H1 (cell line): ENCODE data around the gene CPPED1. TPM values are rescaled to one million over a fixed set of nuclear protein-coding genes. Genes with fewer than 3 reads are reported as not detected.

ENCODE experiments used
- CTCF ChIA-PET: fragments of 300-600 bp; sonication (Branson Sonifier 250); formaldehyde crosslinking; loops from one replicate; lab custom pipeline; 2021; ENCODE audit not compliant: partially characterized antibody; lab: Charles Lee
- POLR2A ChIA-PET: fragments of 300-600 bp; sonication (Branson Sonifier 250); formaldehyde crosslinking; loops from one replicate; lab custom pipeline; 2021; ENCODE audit warnings: inconsistent platforms; ENCODE audit not compliant: partially characterized antibody; lab: Charles Lee
- DNase-seq, 2 experiments: peaks; one replicate each; pipeline versions ENCODE4 v3.0.0 to v3.0.0-alpha.2; 2010 to 2022; ENCODE audit warnings: low spot score in 2 of 2, low read depth in 1 of 2, mixed read lengths in 1 of 2
- FAIRE-seq: peaks from 2 replicates; lab custom pipeline; 2011; peaks lifted over from hg19 to GRCh38; lab: Jason Lieb, UNC
- H2AFZ ChIP-seq: 2 replicates; pipeline ENCODE4 v1.8.1; 2012; ENCODE audit warnings: low read length, inconsistent platforms
- H2AK5ac ChIP-seq: 2 replicates; pipeline ENCODE4 v1.6.1; 2013; ENCODE audit warnings: low read depth, low read length
- H2BK120ac ChIP-seq: replicated peaks from 2 replicates; pipeline ENCODE3; 2013; ENCODE audit warnings: low read depth, low read length, inconsistent platforms
- H2BK12ac ChIP-seq: 2 replicates; pipeline ENCODE4 v1.6.1; 2013; ENCODE audit warnings: low read depth, low read length
- H2BK15ac ChIP-seq: 2 replicates; pipeline ENCODE4 v1.6.1; 2013; ENCODE audit warnings: low read length
- H2BK20ac ChIP-seq: 2 replicates; pipeline ENCODE4 v1.6.1; 2013; ENCODE audit warnings: low read length
- H2BK5ac ChIP-seq: 2 replicates; pipeline ENCODE4 v1.6.1; 2013; ENCODE audit warnings: low read depth, low read length
- H3K14ac ChIP-seq: 2 replicates; pipeline ENCODE4 v1.6.1; 2013; ENCODE audit warnings: inconsistent platforms; ENCODE audit not compliant: insufficient read length
- H3K18ac ChIP-seq: 2 replicates; pipeline ENCODE4 v1.6.1; 2013; ENCODE audit warnings: low read length; ENCODE audit errors: extremely low read depth
- H3K23ac ChIP-seq: 2 replicates; pipeline ENCODE4 v1.6.1; 2013; ENCODE audit warnings: inconsistent platforms; ENCODE audit not compliant: insufficient read length
- H3K23me2 ChIP-seq: 2 replicates; pipeline ENCODE4 v1.6.1; 2013; ENCODE audit warnings: low read depth, low read length
- H3K27ac ChIP-seq: 2 replicates; pipeline ENCODE4 v1.6.1; 2011; ENCODE audit warnings: low read depth, low read length, inconsistent platforms
- H3K27me3 ChIP-seq, 4 experiments: replicated peaks in 1 of 4; 1 replicate in 1 of 4; 2 replicates in 3 of 4; pipeline versions ENCODE4 v1.6.1 to v1.8.1; 2011 to 2013; ENCODE audit warnings: low read length in 3 of 4, mild to moderate bottlenecking in 3 of 4, inconsistent platforms in 2 of 4, mixed read lengths in 2 of 4, moderate library complexity in 1 of 4; ENCODE audit not compliant: control insufficient read depth in 3 of 4, insufficient read depth in 3 of 4; ENCODE audit errors: extremely low read depth in 1 of 4
- H3K36me3 ChIP-seq, 4 experiments: 2 replicates each; pipeline versions ENCODE4 v1.6.1 to v1.8.1; 2011 to 2013; ENCODE audit warnings: mild to moderate bottlenecking in 4 of 4, low read length in 3 of 4, moderate library complexity in 2 of 4, control low read depth in 1 of 4, inconsistent platforms in 1 of 4; ENCODE audit not compliant: insufficient read depth in 4 of 4, control insufficient read depth in 2 of 4
- H3K4ac ChIP-seq: replicated peaks from 2 replicates; pipeline ENCODE3; 2013; ENCODE audit warnings: low read length, low read depth, mixed read lengths, inconsistent platforms; ENCODE audit not compliant: insufficient read length
- H3K4me1 ChIP-seq, 4 experiments: replicated peaks in 1 of 4; 1 replicate in 1 of 4; 2 replicates in 3 of 4; pipeline versions ENCODE4 v1.6.1 to v1.8.1; 2011 to 2013; ENCODE audit warnings: low read length in 3 of 4, inconsistent platforms in 2 of 4, mixed read lengths in 1 of 4; ENCODE audit not compliant: insufficient read depth in 4 of 4, control insufficient read depth in 3 of 4
- H3K4me2 ChIP-seq, 2 experiments: 2 replicates each; pipeline versions ENCODE4 v1.6.1 to v1.8.1; 2011 to 2013; ENCODE audit warnings: low read depth in 2 of 2, low read length in 2 of 2, control low read depth in 1 of 2, inconsistent platforms in 1 of 2, mild to moderate bottlenecking in 1 of 2; ENCODE audit not compliant: insufficient read depth in 1 of 2
- H3K4me3 ChIP-seq, 4 experiments: fragments of 200-600, 300-600 bp in 1 of 4; sonication (generic), shearing (Covaris generic), sonication (Bioruptor Twin) in 1 of 4; 2 replicates each; pipeline versions ENCODE4 v1.5.1 to v1.8.1; 2011 to 2016; ENCODE audit warnings: low read length in 4 of 4, low read depth in 3 of 4, control low read depth in 2 of 4, inconsistent platforms in 2 of 4, mild to moderate bottlenecking in 2 of 4, mixed read lengths in 1 of 4, moderate library complexity in 1 of 4; ENCODE audit not compliant: insufficient read depth in 2 of 4; ENCODE audit errors: extremely low read depth in 1 of 4
- H3K56ac ChIP-seq: replicated peaks from 2 replicates; pipeline ENCODE3; 2013; ENCODE audit warnings: low read depth, mild to moderate bottlenecking, mixed read lengths, low read length, inconsistent platforms; ENCODE audit not compliant: insufficient read length
- H3K79me1 ChIP-seq: 2 replicates; pipeline ENCODE4 v1.6.1; 2013; ENCODE audit warnings: low read depth, low read length, control low read depth
- H3K79me2 ChIP-seq, 2 experiments: 2 replicates each; pipeline versions ENCODE4 v1.6.1 to v1.8.1; 2012 to 2013; ENCODE audit warnings: low read length in 2 of 2, mild to moderate bottlenecking in 2 of 2, inconsistent platforms in 1 of 2; ENCODE audit not compliant: insufficient read depth in 2 of 2, control insufficient read depth in 1 of 2
- H3K9ac ChIP-seq, 4 experiments: replicated peaks in 1 of 4; 1 replicate in 1 of 4; 2 replicates in 3 of 4; pipeline versions ENCODE4 v1.6.1 to v1.8.1; 2011 to 2013; ENCODE audit warnings: low read depth in 3 of 4, low read length in 3 of 4, control low read depth in 2 of 4, mild to moderate bottlenecking in 2 of 4, moderate library complexity in 2 of 4, inconsistent platforms in 1 of 4; ENCODE audit errors: extremely low read depth in 1 of 4
- H3K9me3 ChIP-seq, 2 experiments: 2 replicates each; pipeline versions ENCODE4 v1.6.1 to v1.8.1; 2012 to 2013; ENCODE audit warnings: mild to moderate bottlenecking in 2 of 2, moderate library complexity in 2 of 2, control low read depth in 1 of 2, inconsistent platforms in 1 of 2, low read depth in 1 of 2, low read length in 1 of 2, mixed read lengths in 1 of 2; ENCODE audit not compliant: insufficient read depth in 2 of 2
- H4K20me1 ChIP-seq, 2 experiments: replicated peaks in 1 of 2; 2 replicates each; pipeline versions ENCODE3 to v1.8.1; 2011 to 2013; ENCODE audit warnings: inconsistent platforms in 2 of 2, low read length in 2 of 2, mild to moderate bottlenecking in 1 of 2; ENCODE audit not compliant: insufficient read depth in 2 of 2, control insufficient read depth in 1 of 2
- H4K5ac ChIP-seq: 2 replicates; pipeline ENCODE4 v1.6.1; 2013; ENCODE audit warnings: low read length, low read depth, mixed read lengths, inconsistent platforms; ENCODE audit not compliant: insufficient read length
- H4K8ac ChIP-seq: 2 replicates; pipeline ENCODE4 v1.8.0; 2013; ENCODE audit warnings: mild to moderate bottlenecking, moderate library complexity, low read length, inconsistent platforms; ENCODE audit not compliant: insufficient read depth; ENCODE audit errors: extremely low read depth
- H4K91ac ChIP-seq: replicated peaks from 2 replicates; pipeline ENCODE3; 2013; ENCODE audit warnings: low read length, mixed read lengths, inconsistent platforms; ENCODE audit not compliant: insufficient read length
- E2F6 ChIP-seq: IDR thresholded peaks from 2 replicates; pipeline ENCODE4 v1.6.1; 2012; ENCODE audit warnings: inconsistent platforms
- SIX5 ChIP-seq: IDR thresholded peaks from 2 replicates; pipeline ENCODE4 v1.6.1; 2011; ENCODE audit warnings: mild to moderate bottlenecking, low read depth, low read length
- WGBS, 2 experiments: shearing (Covaris generic) in 1 of 2; methylation state at CpG; one replicate each; pipeline versions ENCODE4 v1.1.6 to v1.1.7; 2013 to 2015; ENCODE audit warnings: low lambda C conversion rate in 2 of 2, mixed read lengths in 2 of 2, inconsistent platforms in 1 of 2, low coverage in 1 of 2, missing lambda C conversion rate in 1 of 2; ENCODE audit not compliant: insufficient replicate concordance in 2 of 2, insufficient coverage in 1 of 2, insufficient read length in 1 of 2; ENCODE audit errors: extremely low coverage in 1 of 2, missing lambda C conversion rate in 1 of 2; 5-methylcytosine and 5-hydroxymethylcytosine counted together
- polyA plus RNA-seq, 7 experiments: library from polyadenylated mRNA; depleted of rRNA in 3 of 7; stranded (reverse) in 5 of 7; unstranded in 2 of 7; fragments of >200 nt in 5 of 7; fragments of 200-250 nt in 2 of 7; gene quantifications; 1 replicate in 5 of 7; 2 replicates in 1 of 7; 4 replicates in 1 of 7; pipeline versions ENCODE4 v1.2.1 to v1.2.3, GENCODE V29; 2011 to 2013; ENCODE audit warnings: missing spikeins in 2 of 7, mixed read lengths in 2 of 7
- total RNA-seq: library from RNA; stranded (reverse); fragmentation: NEBNext Ultra II Directional; extraction: Animal tissue kit (Norgen Biotek cat#: 25700); gene quantifications from 2 replicates; pipeline ENCODE4 v1.2.1, GENCODE V29; 2021

CPPED1 gene
- total and polyA plus RNA-seq, 2 of the 8 experiments (the other 6 are each of a cell fraction or from before 2014, with no cell fraction given), result 3.5 to 11.2 TPM

GRCh38 chr16:12614662-12615278, 188.9 kb downstream of the CPPED1 start:
- Histone ChIP-seq H3K56ac (no peak overlapping the region), H3K4me3 (no peak overlapping the region), H3K23me2 (no peaks in the 10 kb centered on the region), H3K27me3 (no peaks in the 10 kb centered on the region), H2BK15ac (no peak overlapping the region), H3K4ac (no peak overlapping the region), H3K9ac (no peak overlapping the region), H3K4me2 (no peak overlapping the region), H2BK20ac (no peak overlapping the region), H3K23ac (no peak overlapping the region), H3K27ac (no peak overlapping the region), H2AK5ac (no peak overlapping the region), H4K5ac (no peak overlapping the region), H3K79me2 (no peaks in the 10 kb centered on the region), H3K9me3 (no peaks in the 10 kb centered on the region), H3K79me1 (no peaks in the 10 kb centered on the region), H3K14ac (no peak overlapping the region), H3K18ac (no peak overlapping the region), H4K91ac (peak overlapping the region; percentile 54), H2BK12ac (peak overlapping the region; percentile 18; the same call in 1 of the 2 replicates), H2BK5ac (no peak overlapping the region), H2AFZ (no peak overlapping the region), H2BK120ac (no peak overlapping the region), H3K4me1 (peaks cover 0 to 10% (median 4%) of the 10 kb centered on the region in 4 experiments; a peak in 4 of 7 replicates), H3K36me3 (no peaks in the 10 kb centered on the region; a peak in 1 of 8 replicates), H4K8ac (no peak overlapping the region), H4K20me1 (no peaks in the 10 kb centered on the region)
- no peak for DNase-seq
- no peak for FAIRE-seq
- ChIA-PET CTCF (interaction anchor here (1.0 kb wide), 1 partner anchor 62 kb away, joined by 3 read pairs; no protein-coding TSS in a partner anchor), POLR2A (no interaction called here)
- 94% methylated on average over 7 of the region's 7 CpGs; no CpG with 5 or more reads in 1 of the 2 experiments for WGBS, 2 experiments
- TF ChIP-seq E2F6, result no peak
- no peak for TF ChIP-seq SIX5
- TF ChIP-seq, all 59 proteins: peak for 0
